HG02763 (cell line): Measurements from ENCODE around the gene ZC3H11A.

Experiments used
- ATAC-seq: cut with Tn5 transposase; IDR thresholded peaks from one replicate; pipeline ENCODE4 v1.9.1; 2021; ENCODE audit warnings: mild to moderate bottlenecking, moderate library complexity; ENCODE audit not compliant: unreplicated experiment

The ZC3H11A gene

GRCh38 chr1:203839081-203839480 lies 43.7 kb downstream of the ZC3H11A start:
- no peak for ATAC-seq

- no peak for ATAC-seq
Measured at GRCh38 chr1:203840208-203840808, 44.9 kb downstream of the ZC3H11A start.

GRCh38 chr1:203842559-203842876 lies 47.1 kb downstream of the ZC3H11A start:
- ATAC-seq = no peak

- ATAC-seq = no peak
Measured at GRCh38 chr1:203843435-203843834, 48.0 kb downstream of the ZC3H11A start.
